ENCODE data around the gene HMCN2.
A peak's percentile ranks its signal among the peaks of the same experiment; 100 is the strongest.

HMCN2 gene

GRCh38 chr9:130448771-130449603 is 183.4 kb downstream of the HMCN2 start:
- no peak for DNase-seq

GRCh38 chr9:130450344-130451003 is 184.9 kb downstream of the HMCN2 start:
- DNase-seq = peak in 2 of 51 donors; percentile 18 to 34

GRCh38 chr9:130451004-130451390 is 185.4 kb downstream of the HMCN2 start:
- DNase-seq = no peak

- peak in 15 of 51 donors; percentile 13 to 59 (median 28) for DNase-seq
Measured at GRCh38 chr9:130451509-130452388, 186.2 kb downstream of the HMCN2 start.

GRCh38 chr9:130452835-130453234 is 187.3 kb downstream of the HMCN2 start:
- DNase-seq = no peak

GRCh38 chr9:130453487-130453886 is 187.9 kb downstream of the HMCN2 start:
- no peak for DNase-seq

GRCh38 chr9:130454096-130454811 is 188.7 kb downstream of the HMCN2 start:
- no peak for DNase-seq

- DNase-seq = no peak
Measured at GRCh38 chr9:130454812-130455325, 189.3 kb downstream of the HMCN2 start.

- no peak for DNase-seq
Measured at GRCh38 chr9:130458027-130458803, 192.7 kb downstream of the HMCN2 start.

GRCh38 chr9:130458804-130459067 is 193.2 kb downstream of the HMCN2 start:
- no peak for DNase-seq

- DNase-seq = no peak
Measured at GRCh38 chr9:130459151-130459550, 193.6 kb downstream of the HMCN2 start.

GRCh38 chr9:130459941-130460669 is 194.5 kb downstream of the HMCN2 start:
- DNase-seq = peak in 2 of 51 donors; percentile 22 to 29

- DNase-seq = peak in 33 of 51 donors; percentile 5 to 75 (median 31)
Measured at GRCh38 chr9:130461218-130461630, 195.7 kb downstream of the HMCN2 start.

GRCh38 chr9:130461731-130462130 is 196.2 kb downstream of the HMCN2 start:
- no peak for DNase-seq

GRCh38 chr9:130462685-130463540 is 197.4 kb downstream of the HMCN2 start:
- DNase-seq = no peak

GRCh38 chr9:130463763-130464745 is 198.5 kb downstream of the HMCN2 start:
- no peak for DNase-seq

- DNase-seq = no peak
Measured at GRCh38 chr9:130465383-130466096, 200.0 kb downstream of the HMCN2 start.
